HUES64 (cell line): Measurements from ENCODE around the gene INF2.
A peak's percentile ranks its signal among the peaks of the same experiment; 100 is the strongest.

ENCODE experiments used
- H3K27ac ChIP-seq: 2 replicates; pipeline ENCODE4 v1.7.0; 2013; ENCODE audit warnings: low read depth, low read length, inconsistent platforms
- H3K27me3 ChIP-seq: 2 replicates; pipeline ENCODE4 v1.6.1; 2013; ENCODE audit warnings: mild to moderate bottlenecking, low read length; ENCODE audit not compliant: insufficient read depth
- H3K36me3 ChIP-seq: 2 replicates; pipeline ENCODE4 v1.6.1; 2013; ENCODE audit warnings: mild to moderate bottlenecking, low read length; ENCODE audit not compliant: insufficient read depth
- H3K4me1 ChIP-seq: 2 replicates; pipeline ENCODE4 v1.6.1; 2013; ENCODE audit warnings: mild to moderate bottlenecking, low read length, moderate library complexity; ENCODE audit not compliant: insufficient read depth
- H3K4me3 ChIP-seq: 2 replicates; pipeline ENCODE4 v1.5.1; 2013; ENCODE audit warnings: mild to moderate bottlenecking, low read length, moderate library complexity
- H3K9ac ChIP-seq: 2 replicates; pipeline ENCODE4 v1.6.1; 2013; ENCODE audit warnings: mild to moderate bottlenecking, low read depth, low read length
- H3K9me3 ChIP-seq: 2 replicates; pipeline ENCODE4 v1.6.1; 2013; ENCODE audit warnings: low read depth, low read length; ENCODE audit not compliant: insufficient read depth
- WGBS: fragments of 150-250, 120-280 bp; methylation state at CpG from one replicate; pipeline ENCODE4 v1.1.7; 2013; ENCODE audit warnings: missing lambda C conversion rate; 5-methylcytosine and 5-hydroxymethylcytosine counted together

INF2 gene

DNA sequence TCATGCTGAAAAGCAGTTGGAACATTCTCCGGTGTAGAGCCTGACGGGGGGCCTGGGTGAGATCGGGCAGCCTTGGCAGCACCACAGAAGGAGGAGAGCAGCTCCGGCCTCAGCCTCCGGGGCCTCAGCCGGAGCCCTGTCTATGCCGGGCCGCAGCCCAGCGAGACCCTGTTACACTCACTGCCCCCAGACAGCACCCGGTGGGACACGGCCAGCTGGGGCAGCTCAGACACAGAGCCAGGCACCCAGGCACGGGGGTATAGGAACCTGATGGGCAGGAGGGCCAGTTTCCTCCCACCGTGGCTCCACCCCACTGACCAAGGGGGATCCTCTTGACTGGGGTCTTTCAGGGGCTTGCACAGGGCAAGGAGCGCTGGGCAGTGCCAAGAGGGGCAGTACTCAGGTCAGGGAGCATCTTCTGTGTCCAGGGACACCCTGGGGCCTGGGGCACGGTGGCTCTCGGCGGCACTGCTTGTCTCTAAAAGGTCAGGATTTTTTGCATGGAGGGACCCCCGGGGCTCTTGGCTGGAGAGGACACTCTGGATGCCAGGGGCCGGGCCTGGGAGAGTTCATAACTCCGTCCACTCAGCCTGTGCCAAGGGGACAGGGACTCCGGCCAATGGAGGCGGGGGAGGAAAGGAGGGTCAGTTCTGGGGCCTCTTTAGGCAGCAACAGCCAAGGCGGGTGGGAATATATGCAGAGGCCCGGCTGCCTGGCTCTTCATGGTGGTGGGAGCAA, 9.4 kb downstream of the INF2 start:
- H3K27me3 ChIP-seq, result no peaks in the 10 kb centered on the region
- H3K9ac ChIP-seq, result no peak overlapping the region
- 90% methylated on average over 24 of the region's 24 CpGs for WGBS
- H3K27ac ChIP-seq, result no peak overlapping the region
- H3K9me3 ChIP-seq, result no peaks in the 10 kb centered on the region
- H3K4me1 ChIP-seq, result peaks cover 12% of the 10 kb centered on the region
- no peak overlapping the region for H3K4me3 ChIP-seq
- peaks cover 27% of the 10 kb centered on the region for H3K36me3 ChIP-seq

DNA sequence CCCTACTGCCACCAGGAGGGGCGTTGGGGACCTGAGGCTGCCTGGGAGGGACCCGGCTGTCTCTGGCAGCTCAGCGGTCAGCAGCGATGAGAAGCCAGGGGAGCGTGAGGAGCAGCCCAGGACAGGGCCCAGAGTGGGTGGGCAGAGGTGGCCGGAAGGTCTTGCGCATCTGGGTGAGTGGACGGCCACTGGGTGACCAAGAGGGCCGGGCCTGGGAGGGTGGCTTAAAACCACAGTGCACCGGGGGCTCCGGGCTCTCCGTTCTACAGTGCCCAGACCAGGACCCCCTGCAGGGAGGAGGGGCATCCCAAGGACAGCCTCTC, 10.0 kb downstream of the INF2 start:
- H3K9ac ChIP-seq, result no peak overlapping the region
- peaks cover 9% of the 10 kb centered on the region for H3K4me1 ChIP-seq
- peaks cover 5% of the 10 kb centered on the region for H3K9me3 ChIP-seq
- H3K36me3 ChIP-seq, result peaks cover 31% of the 10 kb centered on the region
- 90% methylated on average over 12 of the region's 12 CpGs for WGBS
- no peak overlapping the region for H3K4me3 ChIP-seq
- H3K27me3 ChIP-seq, result no peaks in the 10 kb centered on the region
- H3K27ac ChIP-seq, result no peak overlapping the region

DNA sequence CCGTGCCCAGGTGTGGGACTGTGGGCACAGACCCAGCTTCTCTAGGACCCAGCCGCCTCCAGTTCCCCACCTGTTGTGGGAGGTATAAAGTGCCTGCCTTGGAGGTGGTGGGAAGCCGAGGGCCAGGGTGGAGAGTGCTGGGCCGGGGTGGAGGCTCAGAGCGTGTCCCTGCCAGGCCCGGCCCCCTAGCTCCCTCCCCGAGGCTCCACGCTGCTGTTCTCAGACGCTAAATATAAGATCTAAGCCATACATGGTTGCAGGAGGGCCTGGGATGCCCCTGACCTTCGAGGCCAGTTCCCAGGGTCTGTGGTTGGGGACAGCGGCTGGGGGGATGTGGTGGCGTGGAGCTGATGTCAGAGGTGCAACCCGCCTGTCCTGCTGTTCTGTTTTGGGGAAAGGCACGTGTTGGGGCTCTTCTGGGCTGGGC, 10.8 kb downstream of the INF2 start:
- Histone ChIP-seq H3K27ac (no peak overlapping the region), H3K4me3 (no peak overlapping the region), H3K9me3 (peaks cover 9% of the 10 kb centered on the region), H3K36me3 (peaks cover 38% of the 10 kb centered on the region), H3K27me3 (no peaks in the 10 kb centered on the region), H3K9ac (no peak overlapping the region), H3K4me1 (peaks cover under 1% of the 10 kb centered on the region; the same call in 1 of the 2 replicates)
- whole genome bisulfite sequencing, result 69% methylated on average over 14 of the region's 14 CpGs

DNA sequence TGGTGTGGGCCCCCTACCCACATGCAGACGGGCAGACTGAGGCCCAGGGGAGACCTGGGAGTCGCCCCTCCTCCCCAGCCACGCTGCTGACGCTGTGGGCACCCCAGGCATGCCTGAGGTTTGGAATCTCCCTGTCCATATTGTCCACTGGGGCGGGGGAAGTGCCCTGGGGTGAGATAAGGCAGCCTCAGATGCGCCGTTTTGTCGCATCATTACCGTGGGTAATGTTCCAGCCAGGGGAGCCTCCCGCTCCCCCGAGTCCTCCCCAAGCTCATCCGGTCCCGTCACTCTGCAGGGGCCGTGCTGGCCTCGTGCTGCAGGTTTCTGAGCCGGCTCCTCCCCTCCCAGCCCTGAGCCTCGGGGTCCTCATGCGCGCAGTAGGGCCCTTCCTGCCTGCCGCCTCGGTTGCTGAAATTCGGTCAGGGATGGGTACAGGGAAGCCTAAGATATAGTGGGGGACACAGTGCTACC, 11.4 kb downstream of the INF2 start:
- H3K36me3 ChIP-seq, result peaks cover 39% of the 10 kb centered on the region
- WGBS, result 75% methylated on average over 22 of the region's 22 CpGs
- no peaks in the 10 kb centered on the region; the same call in 1 of the 2 replicates for H3K4me1 ChIP-seq
- no peak overlapping the region for H3K4me3 ChIP-seq
- no peaks in the 10 kb centered on the region for H3K27me3 ChIP-seq
- H3K9ac ChIP-seq, result no peak overlapping the region
- H3K27ac ChIP-seq, result 0 out of 2 replicates have a peak overlapping the region, but pooled peaks have one; percentile 25
- H3K9me3 ChIP-seq, result peaks cover 9% of the 10 kb centered on the region

DNA sequence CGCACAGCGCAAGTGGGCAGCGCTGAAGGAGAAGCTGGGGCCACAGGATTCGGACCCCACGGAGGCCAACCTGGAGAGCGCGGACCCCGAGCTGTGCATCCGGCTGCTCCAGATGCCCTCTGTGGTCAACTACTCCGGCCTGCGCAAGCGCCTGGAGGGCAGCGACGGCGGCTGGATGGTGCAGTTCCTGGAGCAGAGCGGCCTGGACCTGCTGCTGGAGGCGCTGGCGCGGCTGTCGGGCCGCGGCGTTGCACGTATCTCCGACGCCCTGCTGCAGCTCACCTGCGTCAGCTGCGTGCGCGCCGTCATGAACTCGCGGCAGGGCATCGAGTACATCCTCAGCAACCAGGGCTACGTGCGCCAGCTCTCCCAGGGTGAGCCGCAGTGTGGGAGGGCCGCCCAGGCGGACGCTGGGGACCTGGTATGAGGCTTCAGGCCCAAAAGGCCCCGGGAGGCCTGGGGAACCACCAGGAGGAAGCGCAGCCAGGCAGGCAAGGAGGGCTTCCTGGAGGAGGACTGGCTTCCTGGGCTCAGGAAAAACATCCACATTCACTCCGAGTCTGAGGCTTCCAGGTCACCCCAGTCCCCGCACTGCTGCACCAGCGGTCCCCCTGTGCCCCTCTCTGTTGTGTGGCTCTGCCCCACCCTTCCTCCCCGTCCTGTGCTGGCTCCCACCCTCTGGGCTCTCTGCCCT, 12.1 kb downstream of the INF2 start:
- Histone ChIP-seq H3K4me1 (no peaks in the 10 kb centered on the region; the same call in 1 of the 2 replicates), H3K27ac (no peak overlapping the region), H3K9ac (no peak overlapping the region; the same call in 1 of the 2 replicates), H3K36me3 (peaks cover 32% of the 10 kb centered on the region), H3K27me3 (no peaks in the 10 kb centered on the region), H3K4me3 (no peak overlapping the region), H3K9me3 (peaks cover 9% of the 10 kb centered on the region)
- WGBS, result 92% methylated on average over 46 of the region's 46 CpGs

DNA sequence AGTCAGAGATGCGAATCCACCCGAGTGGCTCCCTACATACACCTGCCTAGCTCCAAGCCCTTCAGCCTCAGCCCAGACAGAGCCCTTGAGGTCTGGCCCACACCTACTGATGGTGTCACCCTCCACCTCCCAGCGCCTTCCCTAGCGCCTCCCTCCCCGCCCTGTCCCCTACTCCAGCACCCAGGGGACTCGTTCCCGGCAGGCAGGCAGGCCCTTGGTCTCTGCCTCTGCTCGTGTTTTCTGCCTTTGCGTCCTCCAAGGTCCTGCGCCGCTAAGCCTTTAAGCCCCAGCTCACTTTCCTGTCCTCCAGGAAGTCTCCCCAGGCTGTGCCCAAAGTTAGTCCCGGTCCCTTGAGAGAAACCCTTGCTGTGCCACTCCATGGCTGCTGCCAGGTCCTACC, 12.7 kb downstream of the INF2 start:
- Histone ChIP-seq H3K9ac (no peak overlapping the region; the same call in 1 of the 2 replicates), H3K9me3 (peaks cover 9% of the 10 kb centered on the region), H3K4me3 (no peak overlapping the region), H3K27me3 (no peaks in the 10 kb centered on the region), H3K36me3 (peaks cover 32% of the 10 kb centered on the region), H3K27ac (no peak overlapping the region), H3K4me1 (peaks cover 3% of the 10 kb centered on the region; the same call in 1 of the 2 replicates)
- 96% methylated on average over 12 of the region's 12 CpGs for WGBS

DNA sequence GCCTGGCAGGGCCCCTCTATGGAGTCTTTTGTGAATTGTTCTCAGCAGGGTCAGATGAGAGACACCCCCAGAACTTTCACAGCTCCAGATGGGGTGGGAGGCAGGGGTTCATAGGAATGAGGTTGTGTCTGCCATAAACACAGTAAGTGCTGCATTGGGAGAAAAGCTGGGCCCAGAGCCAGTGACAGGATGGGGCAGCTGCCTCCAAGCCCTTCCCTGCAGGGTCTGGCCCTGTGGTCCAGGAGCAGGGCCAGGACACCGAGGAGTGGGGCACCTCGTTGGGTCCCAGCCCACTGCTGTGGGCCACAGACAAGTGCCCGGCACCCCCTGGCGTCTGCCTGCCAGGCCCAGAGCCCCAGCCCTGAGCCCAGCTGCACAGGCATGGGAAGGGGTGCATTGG, 13.3 kb downstream of the INF2 start:
- Histone ChIP-seq H3K4me3 (no peak overlapping the region), H3K27me3 (no peaks in the 10 kb centered on the region), H3K27ac (no peak overlapping the region), H3K9ac (no peak overlapping the region), H3K4me1 (peaks cover 4% of the 10 kb centered on the region; the same call in 1 of the 2 replicates), H3K9me3 (peaks cover 9% of the 10 kb centered on the region), H3K36me3 (peaks cover 32% of the 10 kb centered on the region)
- 94% methylated on average over 4 of the region's 4 CpGs for WGBS

DNA sequence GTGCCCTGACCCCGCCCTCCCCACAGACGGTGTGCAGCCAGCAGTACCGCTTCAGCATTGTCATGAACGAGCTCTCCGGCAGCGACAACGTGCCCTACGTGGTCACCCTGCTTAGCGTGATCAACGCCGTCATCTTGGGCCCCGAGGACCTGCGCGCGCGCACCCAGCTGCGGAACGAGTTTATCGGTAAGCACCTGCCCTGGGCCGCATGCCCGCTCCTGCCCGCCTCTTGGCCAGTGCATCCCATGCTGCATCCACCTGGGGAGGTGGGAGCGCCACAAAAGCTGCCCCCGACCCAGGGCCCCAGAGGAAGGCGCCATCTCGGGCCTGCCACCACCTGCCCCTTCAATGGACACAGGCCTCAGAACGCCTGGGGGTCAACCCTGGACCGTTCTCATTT, 13.9 kb downstream of the INF2 start:
- WGBS, result 97% methylated on average over 28 of the region's 28 CpGs
- no peaks in the 10 kb centered on the region for H3K27me3 ChIP-seq
- H3K4me3 ChIP-seq, result no peak overlapping the region
- H3K27ac ChIP-seq, result no peak overlapping the region
- H3K9me3 ChIP-seq, result peaks cover 9% of the 10 kb centered on the region
- H3K9ac ChIP-seq, result no peak overlapping the region
- H3K4me1 ChIP-seq, result peaks cover 9% of the 10 kb centered on the region; the same call in 1 of the 2 replicates
- peaks cover 32% of the 10 kb centered on the region for H3K36me3 ChIP-seq

DNA sequence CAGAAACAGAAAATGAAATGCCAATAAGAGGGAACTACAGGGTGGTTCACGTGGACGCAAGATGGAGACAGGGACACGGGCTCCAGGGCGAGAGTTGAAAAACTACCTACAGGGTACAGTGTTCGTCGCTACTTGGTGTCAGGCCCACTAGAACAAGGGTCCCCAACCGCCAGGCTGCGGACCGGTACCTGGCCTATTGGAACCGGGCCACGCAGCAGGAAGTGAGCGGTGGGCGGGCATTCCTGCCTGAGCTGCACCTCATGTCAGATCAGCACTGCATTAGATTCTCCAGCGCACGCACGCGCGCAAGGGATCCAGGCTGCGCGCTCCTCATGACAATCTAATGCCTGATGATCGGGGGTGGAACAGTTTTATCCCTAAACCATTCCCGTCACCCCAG, 14.8 kb downstream of the INF2 start:
- no peaks in the 10 kb centered on the region for H3K27me3 ChIP-seq
- 97% methylated on average over 22 of the region's 22 CpGs for WGBS
- H3K9ac ChIP-seq, result no peak overlapping the region
- no peak overlapping the region for H3K27ac ChIP-seq
- H3K36me3 ChIP-seq, result peaks cover 32% of the 10 kb centered on the region
- no peak overlapping the region for H3K4me3 ChIP-seq
- peaks cover 11% of the 10 kb centered on the region; the same call in 1 of the 2 replicates for H3K4me1 ChIP-seq
- H3K9me3 ChIP-seq, result peaks cover 9% of the 10 kb centered on the region

DNA sequence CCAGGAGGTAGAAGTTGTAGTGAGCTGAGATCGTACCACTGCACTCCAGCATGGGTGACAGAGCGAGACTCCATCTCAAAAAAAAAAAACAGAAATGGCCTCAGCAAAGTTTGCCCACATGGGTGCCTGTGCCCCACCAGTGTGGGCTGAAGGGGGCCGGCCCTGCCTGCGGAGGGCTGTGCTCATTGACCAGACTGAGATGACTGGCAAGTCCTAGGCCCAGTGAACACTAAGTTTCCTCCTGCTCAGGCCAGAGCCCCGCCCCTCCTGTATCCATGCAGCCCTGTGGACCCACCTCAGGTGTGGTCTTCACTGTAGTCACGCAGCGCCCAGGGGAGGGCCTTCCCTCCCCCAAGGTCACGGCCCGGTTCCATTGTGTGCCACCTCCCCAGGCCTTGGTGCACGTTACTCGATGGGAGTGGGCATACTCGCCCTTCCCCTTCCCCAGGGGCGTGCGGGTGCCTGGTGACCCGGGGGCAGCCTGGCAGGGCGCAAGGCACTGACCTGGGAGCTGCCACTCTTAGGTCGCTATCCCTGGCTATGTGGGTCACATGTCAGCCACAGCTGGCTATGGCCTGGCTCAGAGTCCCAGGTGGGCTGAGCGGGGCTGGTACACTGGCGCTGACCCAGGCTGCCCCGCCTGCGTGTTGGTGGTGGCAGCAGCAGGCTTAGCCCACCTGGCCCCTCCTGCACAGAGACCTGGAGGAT, 16.1 kb downstream of the INF2 start:
- Histone ChIP-seq H3K27me3 (no peaks in the 10 kb centered on the region), H3K36me3 (peaks cover 36% of the 10 kb centered on the region), H3K27ac (no peak overlapping the region), H3K9me3 (peaks cover 9% of the 10 kb centered on the region), H3K4me3 (no peak overlapping the region), H3K9ac (no peak overlapping the region), H3K4me1 (peaks cover 11% of the 10 kb centered on the region; the same call in 1 of the 2 replicates)
- WGBS, result 92% methylated on average over 21 of the region's 21 CpGs
